Measurements from ENCODE around the gene DMD.

GRCh38 chrX:31212856-31213748, 1998.2 kb downstream of the DMD start:
- no peak for TF ChIP-seq CTCF (conservative IDR thresholded peaks at IDR 0.05)
- TF ChIP-seq ZFX (IDR thresholded peaks at IDR 0.05) = no peak

Measured in C4-2B (cell line).